Mesendoderm (in vitro differentiated cells): ENCODE measurements around the gene SLC44A2.
"Not testable (repeated sequence)": the region's sequence is repeated elsewhere in the genome, so short reads cannot be mapped to it uniquely, and the experiment has no call there.

ENCODE experiments used
- DNase-seq: peaks from one replicate; pipeline ENCODE4 v3.0.0; 2013
- H2AK5ac ChIP-seq: 2 replicates; pipeline ENCODE4 v1.6.1; 2013; ENCODE audit warnings: low read length, inconsistent platforms
- H2BK120ac ChIP-seq: 2 replicates; pipeline ENCODE4 v1.6.1; 2013; ENCODE audit warnings: low read depth, mild to moderate bottlenecking, low read length, moderate library complexity, mixed read lengths
- H2BK15ac ChIP-seq: replicated peaks from 2 replicates; pipeline ENCODE4 v1.6.1; 2013; ENCODE audit warnings: low read depth, mild to moderate bottlenecking, moderate library complexity
- H2BK5ac ChIP-seq: 2 replicates; pipeline ENCODE4 v1.6.1; 2013; ENCODE audit warnings: low read length, inconsistent platforms
- H3K18ac ChIP-seq: 2 replicates; pipeline ENCODE4 v1.6.1; 2013; ENCODE audit warnings: mild to moderate bottlenecking, low read length, mixed read lengths
- H3K23ac ChIP-seq: one replicate; pipeline ENCODE4 v1.6.1; 2013; ENCODE audit warnings: low read length
- H3K27ac ChIP-seq: 2 replicates; pipeline ENCODE4 v1.5.1; 2013; ENCODE audit warnings: low read depth, mild to moderate bottlenecking, inconsistent platforms, low read length, moderate library complexity
- H3K27me3 ChIP-seq: 2 replicates; pipeline ENCODE4 v1.6.1; 2013; ENCODE audit warnings: low read length, control low read depth, mild to moderate bottlenecking, inconsistent platforms; ENCODE audit not compliant: insufficient read depth, poor library complexity
- H3K36me3 ChIP-seq: 2 replicates; pipeline ENCODE4 v1.6.1; 2013; ENCODE audit warnings: low read length, inconsistent platforms; ENCODE audit not compliant: control insufficient read depth, insufficient read depth
- H3K4ac ChIP-seq: one replicate; pipeline ENCODE4 v1.6.1; 2013; ENCODE audit warnings: low read depth, mild to moderate bottlenecking, low read length, moderate library complexity
- H3K4me1 ChIP-seq: 2 replicates; pipeline ENCODE4 v1.6.1; 2013; ENCODE audit warnings: low read depth, low read length, inconsistent platforms; ENCODE audit not compliant: control insufficient read depth
- H3K4me2 ChIP-seq: 2 replicates; pipeline ENCODE4 v1.6.1; 2013; ENCODE audit warnings: low read length
- H3K4me3 ChIP-seq: 2 replicates; pipeline ENCODE4 v1.5.1; 2013; ENCODE audit warnings: mild to moderate bottlenecking, low read length
- H3K56ac ChIP-seq: one replicate; pipeline ENCODE4 v1.6.1; 2013; ENCODE audit warnings: low read length
- H3K79me1 ChIP-seq: 2 replicates; pipeline ENCODE4 v1.6.1; 2013; ENCODE audit warnings: low read length, inconsistent platforms
- H3K79me2 ChIP-seq: 2 replicates; pipeline ENCODE4 v1.6.1; 2013; ENCODE audit warnings: mild to moderate bottlenecking, low read length; ENCODE audit not compliant: control insufficient read depth, insufficient read depth
- H3K9ac ChIP-seq: 2 replicates; pipeline ENCODE4 v1.6.1; 2013; ENCODE audit warnings: low read length, inconsistent platforms
- H4K5ac ChIP-seq: one replicate; pipeline ENCODE4 v1.6.1; 2013; ENCODE audit warnings: low read length
- H4K8ac ChIP-seq: one replicate; pipeline ENCODE4 v1.6.1; 2013; ENCODE audit warnings: low read depth, mild to moderate bottlenecking, control low read depth, low read length, moderate library complexity
- WGBS: extraction: QIAGEN DNeasy Blood & Tissue Kit; methylation state at CpG from one replicate; pipeline ENCODE4 v1.1.7; 2013; ENCODE audit warnings: low lambda C conversion rate, missing lambda C conversion rate; ENCODE audit not compliant: insufficient coverage; ENCODE audit errors: extremely low coverage; 5-methylcytosine and 5-hydroxymethylcytosine counted together

SLC44A2 gene

GRCh38 chr19:10671922-10672321 lies 46.6 kb downstream of the SLC44A2 start:
- H3K4me1 ChIP-seq, H3K4me3 ChIP-seq, H2BK15ac ChIP-seq, H4K5ac ChIP-seq, H2BK120ac ChIP-seq, H3K27me3 ChIP-seq, H4K8ac ChIP-seq, H3K27ac ChIP-seq, H3K4ac ChIP-seq, H3K4me2 ChIP-seq, DNase-seq, H3K18ac ChIP-seq, H3K23ac ChIP-seq, H3K56ac ChIP-seq, H2AK5ac ChIP-seq, H3K9ac ChIP-seq, H2BK5ac ChIP-seq: not testable (repeated sequence)
- no CpG with 5 or more reads among the region's 3 CpGs for WGBS
- Histone ChIP-seq H3K79me2 (peaks cover 86% of the 10 kb centered on the region), H3K36me3 (peaks cover 21% of the 10 kb centered on the region), H3K79me1 (peaks cover 14% of the 10 kb centered on the region)

- not testable (repeated sequence) for H2BK5ac ChIP-seq, H2BK15ac ChIP-seq, H3K4me1 ChIP-seq, DNase-seq, H3K56ac ChIP-seq, H4K5ac ChIP-seq, H2AK5ac ChIP-seq, H2BK120ac ChIP-seq, H3K4me3 ChIP-seq, H3K9ac ChIP-seq, H3K18ac ChIP-seq, H3K23ac ChIP-seq, H3K27ac ChIP-seq, H3K27me3 ChIP-seq, H3K4me2 ChIP-seq, H3K4ac ChIP-seq, H4K8ac ChIP-seq
- Histone ChIP-seq H3K36me3 (peaks cover 44% of the 10 kb centered on the region), H3K79me2 (peaks cover 80% of the 10 kb centered on the region), H3K79me1 (peaks cover 24% of the 10 kb centered on the region)
- WGBS = no CpG with 5 or more reads among the region's 8 CpGs
These were observed 49.9 kb downstream of the SLC44A2 start for GRCh38 chr19:10675214-10675613.

GRCh38 chr19:10677751-10678150 lies 52.4 kb downstream of the SLC44A2 start:
- Histone ChIP-seq H3K23ac (no peak overlapping the region), H3K18ac (no peak overlapping the region), H4K5ac (no peak overlapping the region), H2AK5ac (no peak overlapping the region), H3K27me3 (no peaks in the 10 kb centered on the region), H4K8ac (no peak overlapping the region), H3K4me1 (no peaks in the 10 kb centered on the region), H3K4me2 (no peak overlapping the region), H3K4ac (no peak overlapping the region), H3K36me3 (peaks cover 58% of the 10 kb centered on the region), H3K79me2 (peaks cover 77% of the 10 kb centered on the region), H3K4me3 (no peak overlapping the region), H3K9ac (no peak overlapping the region), H2BK5ac (no peak overlapping the region), H3K79me1 (peaks cover 28% of the 10 kb centered on the region), H2BK15ac (no peak overlapping the region), H3K56ac (no peak overlapping the region), H2BK120ac (no peak overlapping the region), H3K27ac (no peak overlapping the region)
- no CpG with 5 or more reads among the region's 13 CpGs for whole genome bisulfite sequencing
- DNase-seq = no peak

- no peaks in the 10 kb centered on the region for H3K4me1 ChIP-seq
These were observed 53.5 kb downstream of the SLC44A2 start for GRCh38 chr19:10678813-10679212.

GRCh38 chr19:10679743-10680142 lies 54.4 kb downstream of the SLC44A2 start:
- Histone ChIP-seq H3K27me3 (no peaks in the 10 kb centered on the region), H4K8ac (no peak overlapping the region), H4K5ac (no peak overlapping the region), H3K23ac (no peak overlapping the region), H2BK120ac (no peak overlapping the region), H2BK5ac (no peak overlapping the region), H3K56ac (no peak overlapping the region), H3K79me2 (peaks cover 67% of the 10 kb centered on the region), H3K4me1 (no peaks in the 10 kb centered on the region), H3K4ac (no peak overlapping the region), H3K4me2 (no peak overlapping the region), H3K9ac (no peak overlapping the region), H3K4me3 (no peak overlapping the region), H3K18ac (no peak overlapping the region), H3K36me3 (peaks cover 65% of the 10 kb centered on the region), H3K27ac (no peak overlapping the region), H2AK5ac (no peak overlapping the region), H3K79me1 (peaks cover 31% of the 10 kb centered on the region), H2BK15ac (no peak overlapping the region)
- no peak for DNase-seq
- no CpG with 5 or more reads among the region's 18 CpGs for WGBS

More at GRCh38 chr19:10678813-10679212, 53.5 kb downstream of the SLC44A2 start:
- H2AK5ac ChIP-seq = no peak overlapping the region
- H3K27ac ChIP-seq = no peak overlapping the region
- WGBS = no CpG with 5 or more reads among the region's 12 CpGs
- no peak overlapping the region for H2BK15ac ChIP-seq
- no peak overlapping the region for H3K4me3 ChIP-seq
- H3K27me3 ChIP-seq = no peaks in the 10 kb centered on the region
- H3K36me3 ChIP-seq = peaks cover 64% of the 10 kb centered on the region
- H3K18ac ChIP-seq = no peak overlapping the region
- no peak overlapping the region for H4K5ac ChIP-seq
- H3K79me1 ChIP-seq = peaks cover 31% of the 10 kb centered on the region
- H3K4ac ChIP-seq = no peak overlapping the region
- no peak overlapping the region for H4K8ac ChIP-seq
- H3K9ac ChIP-seq = no peak overlapping the region
- H2BK120ac ChIP-seq = no peak overlapping the region
- no peak for DNase-seq
- no peak overlapping the region for H3K4me2 ChIP-seq
- H3K23ac ChIP-seq = no peak overlapping the region
- no peak overlapping the region for H3K56ac ChIP-seq
- no peak overlapping the region for H2BK5ac ChIP-seq
- H3K79me2 ChIP-seq = peaks cover 71% of the 10 kb centered on the region

GRCh38 chr19:10680545-10681135 lies 55.3 kb downstream of the SLC44A2 start:
- no peak overlapping the region for H3K23ac ChIP-seq
- no peak overlapping the region for H3K9ac ChIP-seq
- H3K56ac ChIP-seq = no peak overlapping the region
- no peak overlapping the region for H2BK15ac ChIP-seq
- WGBS = no CpG with 5 or more reads among the region's 15 CpGs
- no peak overlapping the region for H2BK5ac ChIP-seq
- peaks cover 66% of the 10 kb centered on the region for H3K36me3 ChIP-seq
- H3K4me3 ChIP-seq = no peak overlapping the region
- no peak overlapping the region for H2BK120ac ChIP-seq
- H3K4me1 ChIP-seq = no peaks in the 10 kb centered on the region
- no peak overlapping the region for H3K18ac ChIP-seq
- H3K4ac ChIP-seq = no peak overlapping the region
- peaks cover 65% of the 10 kb centered on the region for H3K79me2 ChIP-seq
- H3K27me3 ChIP-seq = no peaks in the 10 kb centered on the region
- H4K8ac ChIP-seq = no peak overlapping the region
- H3K4me2 ChIP-seq = no peak overlapping the region
- no peak overlapping the region for H3K27ac ChIP-seq
- peaks cover 30% of the 10 kb centered on the region for H3K79me1 ChIP-seq
- H2AK5ac ChIP-seq = no peak overlapping the region
- DNase-seq = no peak
- no peak overlapping the region for H4K5ac ChIP-seq
